Activated naive CD8-positive, alpha-beta T cell treated with anti-CD3 and anti-CD28 coated beads, Interleukin-2, amount 10 ng/mL, durations not matched to agents 7 days and 5 days (primary cell): ENCODE measurements around the gene RBM39. TPM values are rescaled to one million over a fixed set of nuclear protein-coding genes. Genes with fewer than 3 reads are reported as not detected.
"Not testable (repeated sequence)": the region's sequence is repeated elsewhere in the genome, so short reads cannot be mapped to it uniquely, and the experiment has no call there.

Source experiments
- ATAC-seq: fragments of 150-1000 bp; cut with Tn5 transposase; one replicate; pipeline ENCODE4 v1.10.0; 2021; ENCODE audit warnings: low read depth, moderate library complexity
- POLR2A ChIA-PET: fragments of 350-600 bp; sonication (Branson Sonifier 250); formaldehyde crosslinking; loops from one replicate; lab custom pipeline; 2021; ENCODE audit warnings: antibody characterized with exemption; lab: Charles Lee
- DNase-seq: peaks from one replicate; pipeline ENCODE4 v3.0.0; 2021
- H3K27ac Mint-ChIP-seq: one replicate; pipeline ENCODE4 v1.8.0; 2022; ENCODE audit warnings: mild to moderate bottlenecking, mixed read lengths
- H3K27me3 Mint-ChIP-seq: one replicate; pipeline ENCODE4 v1.8.0; 2022; ENCODE audit warnings: mild to moderate bottlenecking, moderate library complexity, mixed read lengths
- H3K36me3 Mint-ChIP-seq: one replicate; pipeline ENCODE4 v1.8.0; 2021; ENCODE audit warnings: mild to moderate bottlenecking, mixed read lengths
- H3K4me1 Mint-ChIP-seq: one replicate; pipeline ENCODE4 v1.8.0; 2021; ENCODE audit warnings: mixed read lengths
- H3K4me3 Mint-ChIP-seq: one replicate; pipeline ENCODE4 v1.8.0; 2022; ENCODE audit warnings: mild to moderate bottlenecking, moderate library complexity, mixed read lengths
- H3K9me3 Mint-ChIP-seq: one replicate; pipeline ENCODE4 v1.8.0; 2021; ENCODE audit warnings: mixed read lengths
- total RNA-seq, 2 experiments: library from RNA; stranded (reverse); gene quantifications; one replicate each; pipeline ENCODE4 v1.2.3, GENCODE V29; 2021

RBM39 gene
- total RNA-seq, 2 experiments from 2014 or later: 478 to 499 TPM

DNA sequence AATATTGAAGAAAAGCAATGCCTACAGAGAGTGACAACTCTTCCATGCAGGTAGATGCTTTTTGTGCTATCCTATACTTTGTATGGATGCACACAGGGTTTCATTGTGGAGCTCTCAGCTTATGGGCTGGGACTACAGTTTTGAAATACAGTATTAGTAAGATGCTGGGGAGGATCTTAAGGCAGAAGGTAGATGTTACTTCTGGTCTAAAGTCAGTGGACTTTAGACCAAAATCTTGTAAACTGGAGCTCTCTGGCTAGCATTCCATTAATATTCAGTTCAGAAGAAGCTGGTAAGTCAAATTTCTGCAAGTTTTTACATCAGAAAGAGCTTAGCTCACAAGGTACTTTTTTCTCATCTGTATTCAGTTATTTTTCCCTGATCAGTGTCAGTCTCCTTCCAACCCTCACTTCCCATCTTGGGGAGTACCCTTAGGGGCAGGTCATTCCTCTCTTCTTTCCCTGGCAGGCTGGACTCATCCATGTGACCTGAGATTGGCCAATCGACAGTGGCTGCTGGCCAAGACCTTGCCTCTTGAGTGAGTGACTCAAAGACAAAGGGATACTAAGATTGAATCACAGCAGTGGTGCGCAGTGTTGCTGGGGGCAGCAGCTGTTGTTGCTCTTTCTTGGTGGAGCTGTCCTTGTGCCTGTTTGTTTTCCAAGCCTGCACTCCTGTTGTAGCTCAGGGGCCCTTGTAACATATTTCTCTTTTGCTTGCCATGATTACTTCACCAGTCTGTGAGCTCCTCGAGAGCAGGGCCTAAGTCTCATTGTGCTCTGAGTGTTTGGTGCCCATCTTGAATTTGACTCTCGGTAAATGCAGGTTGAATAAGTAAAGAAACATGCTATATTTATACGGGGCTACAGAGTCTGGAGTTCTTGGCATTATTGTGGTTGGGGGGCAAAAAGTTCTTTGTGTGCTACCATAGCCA lies 26.9 kb upstream of the RBM39 start:
- POLR2A ChIA-PET: interaction anchor here (0.6 to 11.9 kb wide), 7 partner anchors 14 to 381 kb away, joined by 3 to 437 read pairs (median 6); partner anchors contain the start of genes NFS1, RBM39, ROMO1 and SCAND1

GRCh38 chr20:35767683-35768481 lies 25.8 kb upstream of the RBM39 start:
- POLR2A ChIA-PET: interaction anchor here (1.8 to 11.9 kb wide), 4 partner anchors 13 to 186 kb away, joined by 6 to 437 read pairs (median 9); partner anchors contain the start of genes RBM39 and SCAND1
- H3K9me3 Mint-ChIP-seq: peaks cover 3% of the 10 kb centered on the region

More for the DNA sequence above, 26.9 kb upstream of the RBM39 start:
- Mint-ChIP-seq H3K36me3 (peaks cover 9% of the 10 kb centered on the region), H3K27me3 (no peaks in the 10 kb centered on the region), H3K4me1 (peaks cover 38% of the 10 kb centered on the region), H3K4me3 (peak overlapping the region; percentile 90), H3K9me3 (peaks cover 3% of the 10 kb centered on the region), H3K27ac (peak overlapping the region; percentile 94)
- ATAC-seq (no peak), DNase-seq (peak; percentile 41)

GRCh38 chr20:35766843-35767242 lies 24.8 kb upstream of the RBM39 start:
- Mint-ChIP-seq H3K4me1 (peaks cover 30% of the 10 kb centered on the region), H3K9me3 (peaks cover 3% of the 10 kb centered on the region), H3K4me3 (no peak overlapping the region), H3K36me3 (peaks cover 5% of the 10 kb centered on the region), H3K27ac (peak overlapping the region; percentile 64), H3K27me3 (no peaks in the 10 kb centered on the region)
- POLR2A ChIA-PET: interaction anchor here (11.9 kb wide), 1 partner anchor 25 kb away, joined by 437 read pairs; the partner anchor contains the start of gene RBM39
- DNase-seq (no peak), ATAC-seq (no peak)

More at GRCh38 chr20:35767683-35768481, 25.8 kb upstream of the RBM39 start:
- DNase-seq: peak; percentile 62
- H3K4me3 Mint-ChIP-seq: peak overlapping the region; percentile 90
- H3K4me1 Mint-ChIP-seq: peaks cover 30% of the 10 kb centered on the region
- no peaks in the 10 kb centered on the region for H3K27me3 Mint-ChIP-seq
- peaks cover 5% of the 10 kb centered on the region for H3K36me3 Mint-ChIP-seq
- H3K27ac Mint-ChIP-seq: peak overlapping the region; percentile 94
- ATAC-seq: peak; percentile 49

DNA sequence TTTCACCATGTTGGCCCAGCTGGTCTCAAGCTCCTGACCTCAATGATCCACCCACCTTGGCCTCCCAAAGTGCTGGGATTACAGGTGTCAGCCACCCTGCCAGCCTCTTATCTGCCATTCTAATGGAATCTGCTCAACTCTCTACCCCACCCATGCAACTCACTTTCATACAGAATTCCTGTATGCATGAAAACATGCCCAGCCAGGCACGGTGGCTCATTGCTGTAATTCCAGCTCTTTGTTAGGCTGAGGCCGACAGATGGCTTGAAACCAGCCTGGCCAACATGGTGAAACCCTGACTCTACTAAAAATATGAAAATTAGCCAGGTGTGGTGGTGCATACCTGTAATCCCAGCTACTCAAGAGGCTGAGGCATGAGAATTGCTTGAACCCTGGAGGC lies 22.9 kb upstream of the RBM39 start:
- H3K4me3 Mint-ChIP-seq, H3K9me3 Mint-ChIP-seq, H3K27me3 Mint-ChIP-seq, H3K36me3 Mint-ChIP-seq, ATAC-seq, H3K27ac Mint-ChIP-seq, DNase-seq: not testable (repeated sequence)
- peaks cover 22% of the 10 kb centered on the region for H3K4me1 Mint-ChIP-seq
- POLR2A ChIA-PET: interaction anchor here (0.6 to 11.9 kb wide), 2 partner anchors 23 to 40 kb away, joined by 7 to 437 read pairs; partner anchors contain the start of gene RBM39

- no peak overlapping the region for H3K27ac Mint-ChIP-seq
These were observed 20.4 kb upstream of the RBM39 start for GRCh38 chr20:35762461-35762860.

DNA sequence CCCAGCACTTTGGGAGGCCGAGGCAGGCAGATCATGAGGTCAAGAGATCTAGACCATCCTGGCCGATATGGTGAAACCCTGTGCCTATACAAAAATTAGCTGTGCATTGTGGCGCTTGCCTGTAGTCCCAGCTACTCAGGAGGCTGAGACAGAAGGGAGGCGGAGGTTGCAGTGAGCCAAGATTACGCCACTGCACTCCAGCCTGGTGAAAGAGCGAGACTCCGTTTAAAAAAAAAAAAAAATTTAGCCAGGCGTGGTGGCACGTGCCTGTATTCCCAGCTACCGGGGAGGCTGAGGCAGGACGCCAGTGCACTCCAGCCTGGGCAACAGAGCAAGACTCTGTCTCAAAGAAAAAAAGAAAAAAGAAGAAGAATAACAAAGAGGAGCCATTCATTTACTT lies 19.5 kb upstream of the RBM39 start:
- H3K4me3 Mint-ChIP-seq, DNase-seq, H3K27ac Mint-ChIP-seq, H3K36me3 Mint-ChIP-seq, H3K27me3 Mint-ChIP-seq, ATAC-seq, H3K9me3 Mint-ChIP-seq, H3K4me1 Mint-ChIP-seq: not testable (repeated sequence)
- POLR2A ChIA-PET: interaction anchor here (11.9 kb wide), 1 partner anchor 20 kb away, joined by 437 read pairs; the partner anchor contains the start of gene RBM39

More at GRCh38 chr20:35762461-35762860, 20.4 kb upstream of the RBM39 start:
- ATAC-seq (no peak), DNase-seq (no peak)
- POLR2A ChIA-PET: interaction anchor here (0.7 to 11.9 kb wide), 2 partner anchors 21 to 143 kb away, joined by 3 to 437 read pairs; partner anchors contain the start of gene RBM39
- Mint-ChIP-seq H3K4me1 (peaks cover 2% of the 10 kb centered on the region), H3K9me3 (no peaks in the 10 kb centered on the region), H3K4me3 (no peak overlapping the region), H3K36me3 (no peaks in the 10 kb centered on the region), H3K27me3 (peaks cover 2% of the 10 kb centered on the region)

DNA sequence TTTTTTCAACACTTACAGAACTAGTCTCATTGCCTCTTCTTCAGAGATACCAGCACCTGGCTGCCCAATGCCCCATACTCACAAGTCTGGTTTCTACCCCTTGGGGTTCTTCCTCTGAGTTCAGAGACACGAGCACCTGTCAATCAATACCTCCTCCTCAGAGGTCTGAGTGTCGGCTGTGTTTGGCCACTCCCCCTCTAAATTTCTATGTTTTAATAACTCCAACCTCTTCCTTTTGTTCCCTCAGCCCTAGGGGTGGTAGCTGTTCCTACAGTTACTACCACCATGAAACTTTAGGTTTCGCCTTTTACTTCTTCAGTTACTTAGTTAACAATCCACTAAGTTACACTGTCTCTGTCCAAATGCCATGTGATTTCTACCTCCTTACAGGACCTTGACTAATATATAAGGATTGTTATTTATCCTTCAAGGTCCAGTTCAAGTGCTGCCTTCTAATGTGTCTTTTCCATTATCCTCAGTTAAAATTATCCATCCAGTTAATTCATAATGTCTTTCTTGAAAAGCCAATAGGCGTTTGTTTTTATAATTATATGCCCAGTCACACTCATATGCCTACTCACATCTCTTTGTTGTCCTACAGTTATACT lies 15.1 kb upstream of the RBM39 start:
- H3K4me1 Mint-ChIP-seq: peaks cover 3% of the 10 kb centered on the region
- peak; percentile 36 for ATAC-seq
- H3K27me3 Mint-ChIP-seq: peaks cover 4% of the 10 kb centered on the region
- POLR2A ChIA-PET: interaction anchor here (1.8 kb wide), 1 partner anchor 15 kb away, joined by 4 read pairs; the partner anchor contains the start of gene RBM39
- H3K27ac Mint-ChIP-seq: no peak overlapping the region
- DNase-seq: no peak
- H3K36me3 Mint-ChIP-seq: no peaks in the 10 kb centered on the region
- H3K4me3 Mint-ChIP-seq: no peak overlapping the region
- H3K9me3 Mint-ChIP-seq: no peaks in the 10 kb centered on the region

DNA sequence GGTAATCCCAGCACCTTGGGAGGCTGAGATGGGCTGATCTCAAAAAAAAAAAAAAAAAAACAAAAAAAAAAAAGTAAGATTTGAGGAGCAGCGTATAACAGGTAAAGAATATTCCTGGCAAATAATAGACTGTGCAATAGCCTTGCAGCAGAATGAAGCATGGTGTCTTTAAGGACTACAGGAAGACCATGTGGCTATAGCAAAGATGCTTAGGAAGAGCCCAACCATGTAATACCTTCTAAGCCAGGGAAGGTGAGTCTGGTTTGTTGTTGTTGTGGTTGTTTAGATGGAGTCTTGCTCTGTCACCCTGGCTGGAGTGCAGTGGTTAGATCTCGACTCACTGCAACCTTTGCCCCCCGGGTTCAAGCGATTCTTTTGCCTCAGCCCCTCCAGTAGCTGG lies 14.3 kb upstream of the RBM39 start:
- ATAC-seq: no peak
- Mint-ChIP-seq H3K4me1 (peaks cover 3% of the 10 kb centered on the region), H3K27ac (no peak overlapping the region), H3K4me3 (no peak overlapping the region), H3K36me3 (no peaks in the 10 kb centered on the region), H3K9me3 (no peaks in the 10 kb centered on the region), H3K27me3 (peaks cover 4% of the 10 kb centered on the region)
- POLR2A ChIA-PET: no interaction called here
- DNase-seq: no peak

GRCh38 chr20:35750611-35751010 lies 8.6 kb upstream of the RBM39 start:
- H3K4me3 Mint-ChIP-seq: no peak overlapping the region
- H3K27me3 Mint-ChIP-seq: peaks cover 2% of the 10 kb centered on the region
- H3K4me1 Mint-ChIP-seq: no peaks in the 10 kb centered on the region
- no peak overlapping the region for H3K27ac Mint-ChIP-seq
- no peaks in the 10 kb centered on the region for H3K36me3 Mint-ChIP-seq
- ATAC-seq (no peak), DNase-seq (no peak)
- POLR2A ChIA-PET: interaction anchor here (2.8 kb wide), 1 partner anchor 8 kb away, joined by 14 read pairs; the partner anchor contains the start of gene RBM39
- H3K9me3 Mint-ChIP-seq: no peaks in the 10 kb centered on the region

DNA sequence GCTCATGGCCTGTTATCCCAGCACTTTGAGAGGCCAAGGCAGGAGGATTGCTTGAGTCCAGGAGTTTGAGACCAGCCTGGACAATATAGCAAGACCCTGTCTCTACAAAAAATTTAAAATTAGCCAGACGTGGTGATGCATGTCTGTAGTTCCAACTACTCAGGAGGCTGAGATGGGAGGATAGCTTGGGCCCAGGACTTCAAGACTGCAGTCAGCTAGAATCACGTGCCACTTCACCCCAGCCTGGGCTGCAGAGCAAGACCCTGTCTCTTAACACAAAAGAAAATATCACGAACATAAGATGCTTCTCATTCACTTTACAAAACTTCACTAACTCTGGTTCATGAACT lies 2.4 kb upstream of the RBM39 start:
- H3K9me3 Mint-ChIP-seq, ATAC-seq, H3K27me3 Mint-ChIP-seq, DNase-seq: not testable (repeated sequence)
- H3K4me3 Mint-ChIP-seq: peak overlapping the region; percentile 94
- H3K27ac Mint-ChIP-seq: peak overlapping the region; percentile 98
- H3K4me1 Mint-ChIP-seq: peaks cover 24% of the 10 kb centered on the region
- peaks cover 16% of the 10 kb centered on the region for H3K36me3 Mint-ChIP-seq
- POLR2A ChIA-PET: interaction anchor here (3.0 to 7.7 kb wide), 4 partner anchors 23 to 254 kb away, joined by 24 to 437 read pairs (median 67); partner anchors contain the start of genes PHF20, SCAND1 and SPAG4

DNA sequence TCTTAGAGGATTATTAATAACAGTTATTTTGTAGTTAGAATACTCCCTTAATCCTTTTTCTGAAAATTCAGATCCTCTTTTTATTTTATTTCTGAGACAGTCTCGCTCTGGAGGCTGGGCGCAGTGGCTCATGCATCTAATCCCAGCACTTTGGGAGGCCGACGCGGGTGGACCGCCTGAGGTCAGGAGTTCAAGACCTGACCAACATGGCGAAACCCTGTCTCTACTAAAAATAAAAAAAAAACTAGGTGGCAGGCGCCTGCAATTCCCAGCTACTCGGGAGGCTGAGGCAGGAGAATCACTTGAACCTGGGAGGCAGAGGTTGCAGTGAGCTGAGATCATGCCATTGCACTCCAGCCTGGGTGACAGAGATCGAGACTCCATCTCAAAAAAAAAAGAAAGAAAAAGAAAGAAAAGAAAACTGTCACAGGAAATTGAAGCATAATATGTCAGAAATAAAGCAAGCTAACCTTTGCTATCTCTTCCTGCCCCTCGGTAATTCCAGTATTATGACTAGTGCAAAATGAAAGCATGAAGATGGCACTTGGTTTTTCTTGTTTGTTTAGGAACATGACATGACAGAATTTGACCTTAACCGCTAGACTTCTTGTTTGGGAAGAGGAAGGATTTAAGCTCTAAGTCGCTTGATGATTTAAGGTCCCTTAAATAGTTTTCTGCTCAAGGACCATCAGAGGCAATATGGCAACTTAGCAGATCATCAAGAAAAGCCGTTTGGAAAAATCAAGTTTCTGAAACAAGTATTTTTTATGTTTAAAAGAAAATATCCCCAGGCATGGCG lies 1.8 kb upstream of the RBM39 start:
- H3K27me3 Mint-ChIP-seq: no peaks in the 10 kb centered on the region
- no peak for ATAC-seq
- H3K36me3 Mint-ChIP-seq: peaks cover 19% of the 10 kb centered on the region
- peak; percentile 39 for DNase-seq
- peak overlapping the region; percentile 94 for H3K4me3 Mint-ChIP-seq
- no peaks in the 10 kb centered on the region for H3K9me3 Mint-ChIP-seq
- POLR2A ChIA-PET: interaction anchor here (0.9 to 7.7 kb wide), 11 partner anchors 9 to 253 kb away, joined by 3 to 437 read pairs (median 23); partner anchors contain the start of genes CPNE1, NFS1, PHF20 and RBM12
- H3K4me1 Mint-ChIP-seq: peaks cover 27% of the 10 kb centered on the region
- peak overlapping the region; percentile 98 for H3K27ac Mint-ChIP-seq
